Stimulated activated CD8-positive, alpha-beta memory T cell treated with anti-CD3 and anti-CD28 coated beads, Interleukin-15, amount 100 ng/mL, for 48 hours (primary cell): Measurements from ENCODE around the gene PXDN.
"Not testable (repeated sequence)": the region's sequence is repeated elsewhere in the genome, so short reads cannot be mapped to it uniquely, and the experiment has no call there.

Source experiments
- DNase-seq, 2 donors: peaks; one replicate each; pipeline ENCODE4 v3.0.0-alpha.2; 2020; ENCODE audit warnings: low read depth in 2 of 2

The PXDN gene

GRCh38 chr2:1777156-1777555, 32.8 kb upstream of the PXDN start:
- DNase-seq: no peak

GRCh38 chr2:1775511-1776035, 31.3 kb upstream of the PXDN start:
- no peak for DNase-seq

GRCh38 chr2:1774929-1775328, 30.6 kb upstream of the PXDN start:
- DNase-seq: no peak

GRCh38 chr2:1773883-1774282, 29.6 kb upstream of the PXDN start:
- DNase-seq: no peak

GRCh38 chr2:1772471-1773267, 28.4 kb upstream of the PXDN start:
- no peak for DNase-seq

GRCh38 chr2:1771626-1772280, 27.4 kb upstream of the PXDN start:
- no peak for DNase-seq

- DNase-seq: no peak
Observed at GRCh38 chr2:1770566-1771380, 26.5 kb upstream of the PXDN start.

- peak; percentile 18 to 19 for DNase-seq
Observed at GRCh38 chr2:1769703-1770422, 25.5 kb upstream of the PXDN start.

GRCh38 chr2:1767939-1768691, 23.8 kb upstream of the PXDN start:
- no peak for DNase-seq

- DNase-seq: no peak
Observed at GRCh38 chr2:1766851-1767811, 22.8 kb upstream of the PXDN start.

- DNase-seq: no peak
Observed at GRCh38 chr2:1766425-1766824, 22.1 kb upstream of the PXDN start.

- not testable (repeated sequence) for DNase-seq
Observed at GRCh38 chr2:1765201-1765600, 20.9 kb upstream of the PXDN start.

- DNase-seq: no peak
Observed at GRCh38 chr2:1759611-1759930, 15.3 kb upstream of the PXDN start.

GRCh38 chr2:1758774-1759610, 14.7 kb upstream of the PXDN start:
- no peak for DNase-seq

GRCh38 chr2:1758171-1758570, 13.9 kb upstream of the PXDN start:
- DNase-seq: no peak

- no peak for DNase-seq
Observed at GRCh38 chr2:1757567-1757966, 13.3 kb upstream of the PXDN start.

- not testable (repeated sequence) for DNase-seq
Observed at GRCh38 chr2:1757146-1757545, 12.8 kb upstream of the PXDN start.

- no peak for DNase-seq
Observed at GRCh38 chr2:1756456-1756855, 12.1 kb upstream of the PXDN start.
